ENCODE measurements around the gene UBALD1.

Gene UBALD1

GRCh38 chr16:4601036-4601863 is 13.4 kb downstream of the UBALD1 start:
- Histone ChIP-seq H3K9me2 (replicated peaks; ENCODE audit: insufficient read depth, low read length) (no peaks in the 10 kb centered on the region), H4K20me1 (ENCODE audit: low read depth, low read length) (no peaks in the 10 kb centered on the region), H3K36me3 (ENCODE audit: low read length) (no peaks in the 10 kb centered on the region), H3F3A (ENCODE audit: insufficient read depth) (no peaks in the 10 kb centered on the region), H3K9ac (ENCODE audit: low read length) (no peak overlapping the region), H3K27ac (ENCODE audit: low read depth, low read length) (no peak overlapping the region), H3K79me2 (ENCODE audit: insufficient read depth, low read length) (no peaks in the 10 kb centered on the region), H3K4me3 (ENCODE audit: insufficient read depth, low read length, poor library complexity, severe bottlenecking) (no peak overlapping the region), H2AFZ (ENCODE audit: low read depth, low read length, severe bottlenecking) (no peak overlapping the region), H3K4me2 (ENCODE audit: low read depth, low read length, poor library complexity, severe bottlenecking) (no peak overlapping the region), H3K27me3 (ENCODE audit: low read length) (no peaks in the 10 kb centered on the region), H3K9me3 (ENCODE audit: insufficient read depth, low read length) (no peaks in the 10 kb centered on the region)
- no peak for TF ChIP-seq EZH2phosphoT487 (conservative IDR thresholded peaks at IDR 0.05; ENCODE audit: low read length)
- TF ChIP-seq CTCF (IDR thresholded peaks at IDR 0.05; ENCODE audit: insufficient read depth, low read length, poor library complexity, severe bottlenecking): no peak

GRCh38 chr16:4599545-4599944 is 15.1 kb downstream of the UBALD1 start:
- Histone ChIP-seq H3K79me2 (ENCODE audit: insufficient read depth, low read length) (no peaks in the 10 kb centered on the region), H3K4me3 (ENCODE audit: insufficient read depth, low read length, poor library complexity, severe bottlenecking) (no peak overlapping the region), H3K4me2 (ENCODE audit: low read depth, low read length, poor library complexity, severe bottlenecking) (no peak overlapping the region), H3F3A (ENCODE audit: insufficient read depth) (no peaks in the 10 kb centered on the region), H3K9me2 (replicated peaks; ENCODE audit: insufficient read depth, low read length) (no peaks in the 10 kb centered on the region), H3K9ac (ENCODE audit: low read length) (no peak overlapping the region), H2AFZ (ENCODE audit: low read depth, low read length, severe bottlenecking) (no peak overlapping the region), H3K27ac (ENCODE audit: low read depth, low read length) (no peak overlapping the region), H3K27me3 (ENCODE audit: low read length) (no peaks in the 10 kb centered on the region), H3K36me3 (ENCODE audit: low read length) (no peaks in the 10 kb centered on the region), H3K9me3 (ENCODE audit: insufficient read depth, low read length) (no peaks in the 10 kb centered on the region), H4K20me1 (ENCODE audit: low read depth, low read length) (no peaks in the 10 kb centered on the region)
- no peak for TF ChIP-seq EZH2phosphoT487 (conservative IDR thresholded peaks at IDR 0.05; ENCODE audit: low read length)
- no peak for TF ChIP-seq CTCF (IDR thresholded peaks at IDR 0.05; ENCODE audit: insufficient read depth, low read length, poor library complexity, severe bottlenecking)

- Histone ChIP-seq H3K79me2 (ENCODE audit: insufficient read depth, low read length) (no peaks in the 10 kb centered on the region), H3F3A (ENCODE audit: insufficient read depth) (no peaks in the 10 kb centered on the region), H3K4me3 (ENCODE audit: insufficient read depth, low read length, poor library complexity, severe bottlenecking) (no peak overlapping the region), H3K36me3 (ENCODE audit: low read length) (no peaks in the 10 kb centered on the region), H3K9me2 (replicated peaks; ENCODE audit: insufficient read depth, low read length) (no peaks in the 10 kb centered on the region), H3K4me2 (ENCODE audit: low read depth, low read length, poor library complexity, severe bottlenecking) (no peak overlapping the region), H3K27me3 (ENCODE audit: low read length) (no peaks in the 10 kb centered on the region), H3K27ac (ENCODE audit: low read depth, low read length) (no peak overlapping the region), H3K9ac (ENCODE audit: low read length) (no peak overlapping the region), H2AFZ (ENCODE audit: low read depth, low read length, severe bottlenecking) (no peak overlapping the region), H4K20me1 (ENCODE audit: low read depth, low read length) (no peaks in the 10 kb centered on the region), H3K9me3 (ENCODE audit: insufficient read depth, low read length) (no peaks in the 10 kb centered on the region)
- no peak for TF ChIP-seq CTCF (IDR thresholded peaks at IDR 0.05; ENCODE audit: insufficient read depth, low read length, poor library complexity, severe bottlenecking)
- no peak for TF ChIP-seq EZH2phosphoT487 (conservative IDR thresholded peaks at IDR 0.05; ENCODE audit: low read length)
Measured at GRCh38 chr16:4599037-4599436, 15.7 kb downstream of the UBALD1 start.

Measured in SU-DHL-6 (cell line).